ENCODE results near the gene TMEM178B. TPM values are rescaled to one million over a fixed set of nuclear protein-coding genes. Genes with fewer than 3 reads are reported as not detected.

TMEM178B gene
- total RNA-seq, 1 experiment from 2014 or later: 1.1 TPM

DNA sequence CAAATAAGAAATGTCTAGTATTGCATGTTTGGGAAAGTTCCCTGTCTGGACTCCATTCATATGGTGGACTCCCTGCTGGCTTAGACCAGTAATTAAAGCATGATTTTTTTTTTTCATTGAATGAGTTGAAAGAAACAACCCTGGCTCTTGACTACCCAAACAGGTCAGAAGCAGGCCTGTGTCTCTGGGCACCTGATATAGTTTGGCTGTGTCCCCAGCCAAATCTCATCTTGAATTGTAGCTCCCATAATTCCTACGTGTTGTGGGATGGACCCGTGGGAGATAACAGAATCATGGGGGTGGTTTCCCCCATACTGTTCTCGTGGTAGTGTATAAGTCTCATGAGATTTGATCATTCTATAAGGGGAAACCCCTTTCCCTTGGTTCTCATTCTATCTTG is 206.2 kb downstream of the TMEM178B start:
- DNase-seq (ENCODE audit: low spot score): no peak
- in situ Hi-C loops (cut with HindIII; ENCODE audit: low sequenced_read_pairs): no loop called here

- in situ Hi-C loops (cut with HindIII; ENCODE audit: low sequenced_read_pairs): no loop called here
- DNase-seq (ENCODE audit: low spot score): no peak
These were observed 207.4 kb downstream of the TMEM178B start for GRCh38 chr7:141281311-141281710.

DNA sequence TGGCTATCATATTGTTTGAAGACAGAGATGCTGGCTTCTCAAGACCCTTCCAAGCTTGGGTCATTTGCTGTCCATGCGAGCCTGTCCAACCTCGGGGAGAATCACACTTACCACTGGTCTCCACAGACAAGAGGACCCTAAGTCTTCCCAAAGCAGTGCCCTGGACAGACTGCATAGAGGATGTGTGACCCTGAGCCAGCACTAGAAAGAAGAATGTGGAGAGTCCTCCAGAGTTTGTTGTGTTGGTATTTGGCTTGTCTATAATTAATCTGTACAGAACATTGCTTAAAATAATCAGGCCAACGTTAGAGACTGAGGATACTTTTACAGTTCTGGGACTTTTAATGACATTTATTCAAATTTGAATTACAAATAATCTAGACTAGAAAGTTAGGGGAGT is 212.7 kb downstream of the TMEM178B start:
- in situ Hi-C loops (cut with HindIII; ENCODE audit: low sequenced_read_pairs): no loop called here
- no peak for DNase-seq (ENCODE audit: low spot score)

DNA sequence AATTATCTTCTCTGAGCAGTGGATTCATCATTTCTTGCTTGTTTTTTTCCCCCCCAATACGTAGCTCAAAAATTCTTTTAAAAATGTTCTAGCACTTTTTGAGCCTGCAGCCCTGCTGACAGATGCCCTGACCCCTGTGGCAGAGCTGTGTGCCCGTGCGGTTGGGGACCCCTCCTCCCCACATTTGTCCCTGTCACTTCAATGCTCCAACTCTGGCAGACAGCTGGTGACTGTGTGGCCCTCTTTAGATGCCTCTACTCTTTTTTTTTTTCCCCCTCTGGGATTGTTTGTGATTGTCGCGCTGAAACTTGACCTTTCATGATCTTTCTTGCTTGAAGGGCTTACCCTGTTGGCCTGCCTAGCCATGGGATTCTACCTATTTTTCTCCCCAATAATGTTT is 214.1 kb downstream of the TMEM178B start:
- in situ Hi-C loops (cut with HindIII; ENCODE audit: low sequenced_read_pairs): no loop called here
- DNase-seq (ENCODE audit: low spot score): no peak

DNA sequence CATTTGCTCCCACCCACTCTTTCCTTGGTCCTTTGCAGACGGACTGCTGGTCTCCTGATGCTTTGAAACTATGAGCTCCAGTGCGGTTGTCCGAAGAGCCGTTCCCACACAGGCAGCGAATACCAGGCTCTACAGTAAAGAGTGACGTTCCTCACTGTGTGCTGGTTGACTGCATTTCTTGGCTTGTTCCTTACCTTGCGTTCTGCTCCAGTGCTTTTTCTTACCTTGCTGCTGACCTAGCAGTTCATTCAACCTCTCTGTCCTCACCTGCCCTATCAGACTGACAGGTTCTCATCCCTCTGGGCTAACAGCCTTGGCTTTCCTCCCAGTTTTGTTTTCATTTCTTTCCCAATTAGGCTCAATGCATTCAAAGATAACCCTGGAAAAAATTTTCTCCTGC is 214.8 kb downstream of the TMEM178B start:
- in situ Hi-C loops (cut with HindIII; ENCODE audit: low sequenced_read_pairs): no loop called here
- peak; percentile 36 for DNase-seq (ENCODE audit: low spot score)

GRCh38 chr7:141290365-141290764 is 216.5 kb downstream of the TMEM178B start:
- in situ Hi-C loops (cut with HindIII; ENCODE audit: low sequenced_read_pairs): no loop called here
- DNase-seq (ENCODE audit: low spot score): no peak

DNA sequence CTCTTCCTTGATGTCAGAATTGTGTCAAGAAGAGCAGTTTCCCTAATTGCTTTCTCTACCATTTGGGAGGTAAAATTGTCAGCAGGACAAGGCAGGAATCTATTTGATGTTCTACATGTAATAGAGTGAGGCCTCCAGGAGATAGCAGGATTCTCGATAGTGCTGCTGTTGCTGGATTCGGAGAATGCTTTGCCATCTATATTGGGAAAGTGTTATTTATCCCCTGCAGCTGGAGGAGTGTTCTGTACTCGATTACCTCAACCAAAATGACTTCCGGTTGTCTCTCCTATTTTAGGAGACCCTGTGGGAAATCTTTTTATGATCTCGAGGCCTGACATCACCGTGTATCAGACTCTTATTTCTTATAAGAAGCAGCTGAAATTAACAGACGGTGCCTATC is 217.1 kb downstream of the TMEM178B start:
- no peak for DNase-seq (ENCODE audit: low spot score)
- in situ Hi-C loops (cut with HindIII; ENCODE audit: low sequenced_read_pairs): no loop called here

- in situ Hi-C loops (cut with HindIII; ENCODE audit: low sequenced_read_pairs): no loop called here
- DNase-seq (ENCODE audit: low spot score): no peak
These were observed 217.7 kb downstream of the TMEM178B start for GRCh38 chr7:141291541-141291940.

DNA sequence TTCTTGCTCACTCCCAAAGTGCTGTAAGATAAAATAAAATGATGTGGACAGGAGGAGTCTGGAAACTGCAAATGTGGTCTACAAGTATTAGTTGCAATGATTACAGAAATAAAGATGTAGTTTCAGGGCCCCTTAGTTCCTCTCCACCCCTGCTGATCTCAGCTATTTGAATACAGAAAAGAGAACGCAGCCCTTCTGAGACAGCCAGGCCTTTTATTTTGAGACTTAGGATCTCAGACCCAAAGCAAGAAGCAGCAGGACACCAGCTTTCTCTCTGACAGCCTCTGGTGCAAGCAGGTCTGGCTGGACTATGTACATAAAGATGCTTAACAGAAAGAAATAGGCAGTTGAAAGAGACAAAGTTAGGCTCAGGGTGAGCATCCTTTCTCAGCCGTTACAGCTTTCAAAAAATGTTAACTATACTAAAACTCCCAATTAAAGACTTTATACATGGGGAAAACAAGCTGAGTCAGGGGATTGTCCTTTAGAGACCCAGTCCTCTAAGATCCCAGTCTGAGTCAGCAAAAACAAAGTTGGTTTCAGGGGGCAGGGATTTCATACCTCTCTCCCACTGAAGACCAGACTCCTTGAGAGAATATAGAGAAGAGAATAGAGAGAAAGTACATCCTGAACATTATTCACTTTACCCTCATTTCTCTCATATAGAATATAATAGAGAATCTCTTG is 220.4 kb downstream of the TMEM178B start:
- DNase-seq (ENCODE audit: low spot score): no peak
- in situ Hi-C loops (cut with HindIII; ENCODE audit: low sequenced_read_pairs): no loop called here

DNA sequence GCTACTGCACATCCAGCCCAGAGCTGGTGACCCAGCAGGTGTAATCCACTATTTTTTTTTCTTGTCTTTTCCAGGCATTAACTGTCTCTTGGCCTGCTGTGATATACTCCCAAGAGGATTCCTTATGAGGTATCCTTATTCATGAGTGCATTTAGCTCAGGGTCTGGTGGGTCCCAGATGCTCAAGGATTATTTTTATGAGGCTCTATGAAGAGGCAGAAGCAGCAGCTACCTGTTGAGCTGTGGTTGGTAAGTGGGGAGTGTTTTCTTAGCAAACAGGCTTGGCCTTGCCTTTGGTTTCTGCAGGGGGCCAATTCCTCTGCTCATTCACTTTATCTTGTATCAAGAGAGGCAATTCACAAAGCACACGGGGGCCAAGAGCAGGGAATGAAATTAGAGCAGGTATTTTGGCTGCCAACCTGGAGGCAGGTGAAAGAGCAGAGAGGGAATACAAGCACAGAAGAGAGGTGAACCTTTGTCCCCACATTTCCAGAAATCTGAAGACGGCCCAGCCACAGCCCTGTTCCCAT is 221.6 kb downstream of the TMEM178B start:
- DNase-seq (ENCODE audit: low spot score): no peak
- in situ Hi-C loops (cut with HindIII; ENCODE audit: low sequenced_read_pairs): no loop called here

DNA sequence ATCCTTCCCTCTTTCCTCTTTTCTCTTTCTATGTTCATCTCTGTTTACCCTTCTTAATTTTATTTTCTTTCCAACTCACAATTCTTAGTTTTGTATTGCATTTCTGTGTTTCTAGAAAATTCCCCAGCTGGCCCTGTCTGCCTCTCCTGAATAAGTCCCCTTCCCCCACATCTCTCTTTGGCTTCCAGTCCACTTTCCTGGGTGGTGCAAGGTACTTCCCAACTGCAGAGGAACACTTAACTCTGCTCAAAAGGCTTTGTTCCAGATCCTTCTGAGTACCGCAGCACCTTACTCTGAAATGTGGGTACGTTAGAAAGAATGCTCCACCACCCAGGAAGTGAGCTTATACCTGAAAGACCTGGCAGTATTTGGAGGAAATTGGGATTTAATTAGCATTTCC is 227.0 kb downstream of the TMEM178B start:
- DNase-seq (ENCODE audit: low spot score): no peak
- in situ Hi-C loops (cut with HindIII; ENCODE audit: low sequenced_read_pairs): no loop called here

GRCh38 chr7:141301544-141301943 is 227.7 kb downstream of the TMEM178B start:
- in situ Hi-C loops (cut with HindIII; ENCODE audit: low sequenced_read_pairs): no loop called here
- no peak for DNase-seq (ENCODE audit: low spot score)

DNA sequence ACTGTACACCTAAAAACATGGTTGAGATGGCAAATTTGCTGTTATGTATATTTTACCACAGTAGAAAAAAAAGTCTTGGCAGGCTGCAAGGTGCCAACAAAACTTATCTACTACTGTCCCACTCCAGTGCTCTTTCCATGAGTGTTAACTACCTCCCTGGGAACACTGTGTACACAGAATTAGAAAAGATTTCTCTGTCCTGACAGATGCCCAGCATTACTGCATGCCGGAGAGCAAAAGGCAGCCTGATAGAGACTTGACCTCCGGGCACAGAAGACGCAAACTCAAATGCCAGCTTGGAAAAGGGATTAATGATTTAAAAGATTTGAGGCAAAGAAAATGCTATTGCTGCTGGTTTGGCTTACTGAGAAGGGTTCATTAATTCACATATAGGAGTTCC is 228.8 kb downstream of the TMEM178B start:
- no peak for DNase-seq (ENCODE audit: low spot score)
- in situ Hi-C loops (cut with HindIII; ENCODE audit: low sequenced_read_pairs): no loop called here

DNA sequence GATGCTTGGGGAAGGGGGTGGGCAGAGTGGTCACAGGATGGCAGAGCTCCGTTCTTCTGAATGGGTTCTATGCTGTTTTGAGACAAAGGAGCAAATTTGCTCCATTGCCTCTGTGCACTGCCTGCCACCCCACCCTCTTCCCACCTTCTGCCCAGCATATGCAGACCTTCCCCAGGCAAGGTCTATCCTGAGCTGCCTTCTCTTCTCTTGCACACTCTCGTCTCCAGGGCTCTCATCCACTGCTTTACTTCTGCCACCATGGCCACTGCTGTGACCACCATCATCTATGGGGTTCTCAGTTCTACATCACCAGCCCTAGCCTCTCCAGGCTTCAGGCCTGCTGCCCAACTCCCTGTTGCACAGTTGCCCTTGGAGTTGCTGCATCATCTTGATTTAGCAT is 230.4 kb downstream of the TMEM178B start:
- in situ Hi-C loops (cut with HindIII; ENCODE audit: low sequenced_read_pairs): no loop called here
- DNase-seq (ENCODE audit: low spot score): no peak

- in situ Hi-C loops (cut with HindIII; ENCODE audit: low sequenced_read_pairs): no loop called here
- no peak for DNase-seq (ENCODE audit: low spot score)
These were observed 232.2 kb downstream of the TMEM178B start for GRCh38 chr7:141306081-141306480.

DNA sequence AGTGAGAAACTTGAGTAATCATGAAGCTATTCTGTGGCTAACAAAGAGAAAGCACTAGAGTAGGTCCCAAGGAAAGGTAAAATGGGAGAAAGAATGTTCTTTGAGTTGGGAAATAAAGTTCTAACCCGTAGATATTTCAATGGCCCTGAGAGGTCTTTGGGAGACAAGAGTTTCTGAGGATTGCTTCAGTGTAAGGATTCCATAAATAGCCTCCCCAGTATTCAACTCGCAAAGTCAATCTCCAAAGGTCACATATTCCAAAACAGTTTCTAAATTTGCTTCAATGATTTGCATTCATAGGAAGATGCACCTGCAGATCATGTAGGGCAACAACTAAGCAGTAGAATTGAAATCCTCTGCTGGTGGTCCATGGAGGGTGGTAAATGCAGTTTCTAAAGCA is 238.5 kb downstream of the TMEM178B start:
- no peak for DNase-seq (ENCODE audit: low spot score)
- in situ Hi-C loops (cut with HindIII; ENCODE audit: low sequenced_read_pairs): no loop called here

GRCh38 chr7:141312828-141313521 is 239.1 kb downstream of the TMEM178B start:
- in situ Hi-C loops (cut with HindIII; ENCODE audit: low sequenced_read_pairs): no loop called here
- DNase-seq (ENCODE audit: low spot score): no peak

DNA sequence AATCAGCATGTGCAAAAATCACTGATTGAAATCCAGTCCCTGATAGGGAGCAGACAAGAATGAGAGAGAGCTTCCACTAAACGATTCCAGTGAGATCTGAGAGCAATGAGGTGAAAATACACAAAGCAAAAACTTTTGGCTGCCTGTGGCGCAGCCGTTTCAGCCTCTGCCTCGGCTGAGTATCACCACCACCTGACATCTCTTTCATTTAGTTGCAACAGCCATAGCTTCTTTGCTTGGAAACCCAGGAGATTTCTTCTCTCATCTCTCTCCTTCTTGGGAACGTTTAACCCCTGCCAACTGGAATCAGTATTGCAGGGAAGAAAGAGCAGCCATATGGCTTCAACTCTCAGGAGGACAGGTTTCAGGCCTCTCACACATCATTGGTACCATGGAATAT is 240.0 kb downstream of the TMEM178B start:
- DNase-seq (ENCODE audit: low spot score): no peak
- in situ Hi-C loops (cut with HindIII; ENCODE audit: low sequenced_read_pairs): no loop called here

DNA sequence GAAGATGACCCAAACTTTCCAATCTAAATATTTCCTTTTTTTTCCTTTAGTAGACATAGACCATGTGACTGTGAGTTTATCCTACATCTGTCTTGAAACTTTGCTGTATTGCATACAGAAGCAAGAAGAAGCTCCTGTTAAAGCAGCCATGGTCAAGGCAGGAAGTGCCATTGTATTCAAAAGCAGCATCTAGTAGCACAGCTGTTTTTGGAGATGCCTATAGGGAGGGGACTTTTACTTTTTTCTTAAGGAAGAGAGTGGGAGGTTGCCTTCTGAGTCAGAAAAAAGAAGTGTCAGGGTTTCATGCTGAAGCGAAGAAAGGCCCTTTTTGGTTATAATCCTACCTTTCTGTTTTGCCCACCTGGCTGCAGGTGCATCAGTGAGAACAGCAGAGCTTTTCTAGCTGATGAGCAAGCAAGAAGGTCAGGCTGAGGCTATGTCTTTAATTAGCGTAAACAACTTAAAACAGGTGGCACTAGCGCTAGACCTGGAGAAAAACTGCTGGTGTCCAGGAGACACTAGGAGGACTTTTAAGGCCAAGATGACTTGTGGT is 243.2 kb downstream of the TMEM178B start:
- no peak for DNase-seq (ENCODE audit: low spot score)
- in situ Hi-C loops (cut with HindIII; ENCODE audit: low sequenced_read_pairs): no loop called here

GRCh38 chr7:141320287-141320686 is 246.4 kb downstream of the TMEM178B start:
- in situ Hi-C loops (cut with HindIII; ENCODE audit: low sequenced_read_pairs): no loop called here
- no peak for DNase-seq (ENCODE audit: low spot score)

- in situ Hi-C loops (cut with HindIII; ENCODE audit: low sequenced_read_pairs): no loop called here
- DNase-seq (ENCODE audit: low spot score): no peak
These were observed 248.5 kb downstream of the TMEM178B start for GRCh38 chr7:141322383-141322782.

All from G401 (cell line).